CD4-positive, alpha-beta T cell treated with Interferon alpha-2 for 1 hour (primary cell): Measurements from ENCODE around the gene DNM3.
A peak's percentile ranks its signal among the peaks of the same experiment; 100 is the strongest.
"Not testable (repeated sequence)": the region's sequence is repeated elsewhere in the genome, so short reads cannot be mapped to it uniquely, and the experiment has no call there.

Experiments
- DNase-seq, 2 donors: peaks; one replicate each; pipeline ENCODE4 v3.0.0-alpha.2; 2020 to 2022

DNM3 gene

GRCh38 chr1:171984850-171985485, 143.7 kb downstream of the DNM3 start:
- DNase-seq, result peak in 1 of 2 donors; percentile 62

GRCh38 chr1:171985639-171986038, 144.3 kb downstream of the DNM3 start:
- DNase-seq, result no peak

DNA sequence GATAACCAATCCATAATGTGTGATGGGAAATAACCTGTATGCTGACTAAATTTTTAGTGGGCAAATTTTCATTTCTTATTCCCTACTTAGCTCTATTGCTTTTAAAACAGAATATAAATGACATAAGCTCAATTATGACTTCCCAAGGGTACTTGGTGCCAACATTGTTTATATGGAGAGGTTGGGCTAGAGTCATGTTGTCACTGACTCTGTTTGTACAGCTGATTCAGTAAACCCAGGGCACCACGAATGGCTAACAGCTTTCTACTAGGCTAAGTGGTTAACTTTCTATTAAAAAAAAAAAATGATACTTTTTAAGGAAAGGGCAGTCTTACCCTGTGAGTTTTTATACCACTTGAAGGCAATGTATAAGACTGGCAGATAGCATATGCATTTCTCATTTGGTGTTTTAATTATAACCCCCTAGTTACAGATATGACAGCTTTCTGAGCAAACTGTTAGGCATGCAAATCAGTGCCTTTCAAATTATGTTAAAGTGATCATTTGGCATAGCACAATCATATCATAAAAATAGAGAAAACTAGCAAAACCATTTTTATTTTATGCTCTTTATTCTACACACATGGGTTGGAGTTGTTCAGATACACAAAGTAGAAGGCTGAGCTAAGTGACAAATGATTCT, 147.1 kb downstream of the DNM3 start:
- DNase-seq, result no peak

- DNase-seq, result no peak
These were observed 149.1 kb downstream of the DNM3 start for GRCh38 chr1:171990371-171990770.

DNA sequence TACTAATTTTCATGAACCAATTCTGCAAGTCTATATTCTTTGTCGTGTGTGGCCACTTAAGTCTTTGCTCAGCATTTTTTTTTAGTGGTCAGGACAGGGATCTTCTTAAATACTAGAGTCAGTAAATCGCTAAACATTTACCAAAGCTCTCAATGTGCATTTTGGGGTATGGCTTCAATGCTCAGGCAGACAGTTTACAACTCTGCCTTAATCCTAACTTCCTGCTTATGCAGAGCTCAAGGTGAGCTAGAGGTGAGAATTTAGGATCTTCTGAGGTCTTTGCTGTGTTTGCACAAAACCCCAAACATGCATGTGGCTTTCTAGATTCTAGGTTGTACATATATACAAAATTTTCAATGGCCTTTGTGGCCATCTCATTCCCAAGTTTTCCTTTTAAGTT, 153.0 kb downstream of the DNM3 start:
- DNase-seq, result no peak

DNA sequence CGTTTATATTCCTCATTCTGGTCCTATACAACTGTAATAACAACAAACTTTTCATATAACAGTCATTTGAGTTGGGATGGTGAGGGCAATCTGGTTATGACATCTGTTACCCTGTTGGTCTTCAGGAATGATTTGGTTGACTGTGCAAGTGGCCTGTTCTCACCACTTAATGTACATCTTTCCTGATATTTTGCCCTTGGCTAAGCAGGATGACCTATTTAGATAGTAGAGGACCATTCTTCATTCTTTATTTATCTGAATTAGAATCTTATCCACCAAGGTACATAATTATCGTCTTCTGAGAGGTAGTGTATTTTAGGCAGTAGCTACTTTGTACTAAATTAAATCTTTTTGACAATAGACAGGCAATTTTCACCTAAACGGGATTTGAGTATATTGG, 154.3 kb downstream of the DNM3 start:
- no peak for DNase-seq

DNA sequence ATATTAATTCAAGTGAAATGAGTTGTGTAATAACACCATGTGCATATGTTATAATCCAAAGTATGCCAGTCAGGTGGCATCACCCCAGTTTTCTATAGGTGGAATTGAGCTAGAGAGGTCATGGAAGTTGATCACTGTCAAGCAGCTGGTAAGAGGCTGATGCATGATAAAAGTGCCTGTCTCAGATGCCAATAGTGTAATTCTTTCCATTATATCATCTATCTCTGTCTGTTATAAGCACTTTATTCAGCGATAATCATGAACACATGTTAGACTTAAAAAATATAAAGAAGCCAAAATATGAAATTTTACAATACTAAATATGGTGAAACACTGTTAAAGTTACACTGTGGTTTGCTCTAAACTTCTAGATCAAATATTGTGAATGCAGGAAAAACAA, 156.6 kb downstream of the DNM3 start:
- no peak for DNase-seq

DNA sequence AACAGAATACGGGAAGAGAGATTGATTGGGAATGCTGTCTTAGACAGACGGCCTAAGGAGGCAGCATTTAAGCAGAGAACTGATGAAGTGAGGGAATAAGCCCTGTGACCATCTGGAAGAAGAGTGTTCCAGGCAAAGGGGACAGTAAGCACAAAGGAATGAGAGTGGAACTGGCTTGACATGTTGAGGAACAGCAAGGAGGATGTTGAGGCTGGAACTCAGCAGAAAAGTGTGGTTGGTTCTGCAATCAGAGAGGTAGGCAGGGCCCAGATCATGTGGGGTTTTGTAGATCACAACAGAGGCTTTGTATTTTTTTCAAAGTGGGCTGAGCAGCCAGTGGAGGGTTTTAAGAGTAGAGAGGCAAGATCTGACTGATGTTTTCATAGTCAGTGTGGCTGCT, 157.4 kb downstream of the DNM3 start:
- no peak for DNase-seq

GRCh38 chr1:171999756-172000155, 158.5 kb downstream of the DNM3 start:
- DNase-seq, result no peak

DNA sequence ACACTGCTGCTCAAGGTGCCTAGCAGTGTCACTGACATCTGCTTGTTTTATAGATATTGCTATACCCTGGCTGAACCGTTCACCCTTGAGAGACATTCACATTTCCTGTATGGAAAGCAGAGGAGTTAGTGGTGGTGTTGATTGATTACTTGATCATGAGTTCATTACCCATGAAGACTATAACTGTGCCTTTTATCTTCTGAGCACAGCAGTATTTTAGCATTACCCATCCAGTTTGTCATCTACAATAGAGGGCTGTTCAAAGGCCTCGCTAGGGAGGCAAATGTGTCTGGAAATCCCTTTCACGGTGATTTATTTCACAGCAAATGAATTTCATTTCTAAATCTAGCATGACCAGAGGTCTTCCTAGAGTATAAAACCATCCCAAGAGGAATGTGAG, 160.0 kb downstream of the DNM3 start:
- DNase-seq, result no peak

DNA sequence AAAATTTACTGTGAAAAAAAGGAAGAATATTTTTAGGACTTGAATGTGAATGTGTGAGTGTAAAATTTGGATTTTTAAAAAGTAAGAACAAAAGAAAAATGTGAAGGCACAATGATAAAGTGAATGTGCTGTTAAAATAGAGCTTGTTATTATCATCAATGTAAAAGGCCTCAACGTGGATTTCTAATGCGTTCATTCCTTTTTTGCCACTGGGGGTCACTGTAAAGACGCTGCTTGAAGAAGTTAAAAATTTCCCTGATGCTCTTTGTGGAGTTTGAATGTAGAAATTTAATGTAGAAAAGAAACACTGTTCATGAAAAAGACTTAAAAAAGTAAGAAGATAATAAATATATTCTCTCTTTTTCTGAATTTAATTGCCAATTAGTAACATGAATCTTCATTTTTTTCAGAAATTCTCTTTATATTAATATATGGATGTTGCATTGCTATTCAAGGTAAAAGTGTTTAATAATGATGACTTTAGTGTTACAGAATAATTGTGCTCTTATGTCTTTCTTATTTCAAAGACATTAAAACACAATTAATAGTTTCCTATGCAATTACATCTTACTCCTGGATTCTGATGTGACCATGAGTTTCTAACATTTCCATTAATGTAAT, 161.5 kb downstream of the DNM3 start:
- peak; percentile 15 to 55 for DNase-seq

- no peak for DNase-seq
These were observed 162.7 kb downstream of the DNM3 start for GRCh38 chr1:172003766-172004530.

GRCh38 chr1:172004671-172005070, 163.4 kb downstream of the DNM3 start:
- no peak for DNase-seq

- no peak for DNase-seq
These were observed 164.6 kb downstream of the DNM3 start for GRCh38 chr1:172005856-172006255.

GRCh38 chr1:172006660-172007059, 165.4 kb downstream of the DNM3 start:
- no peak for DNase-seq

DNA sequence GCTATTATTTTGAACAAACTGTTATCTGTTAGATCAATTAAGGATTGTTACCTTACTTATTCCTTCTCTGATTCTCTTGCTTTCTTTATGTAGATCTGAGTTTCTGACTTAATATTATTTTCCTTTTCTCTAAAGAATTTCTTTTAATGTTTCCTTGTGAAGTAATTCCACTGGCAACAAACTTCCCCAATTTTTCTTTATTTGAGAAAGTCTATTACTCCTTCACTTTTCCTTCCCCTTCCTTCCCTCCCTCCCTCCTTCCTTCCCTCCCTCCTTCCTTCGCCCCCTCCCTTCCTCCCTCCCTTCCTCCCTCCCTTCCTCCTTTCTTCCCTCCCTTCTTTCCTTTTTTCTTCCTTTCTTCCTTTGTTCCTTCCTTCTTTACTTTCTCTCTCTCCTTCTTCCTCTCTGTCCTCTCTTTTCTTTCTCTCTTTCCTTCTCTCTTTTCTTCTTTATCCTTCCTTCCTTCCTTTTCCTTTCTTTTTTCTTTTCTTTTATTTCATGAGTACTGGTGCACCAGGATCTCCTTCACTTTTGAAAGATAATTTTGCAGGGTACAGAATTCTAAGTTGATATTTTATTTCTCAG, 177.5 kb downstream of the DNM3 start:
- DNase-seq, result no peak

GRCh38 chr1:172019976-172020375, 178.7 kb downstream of the DNM3 start:
- DNase-seq, result no peak

GRCh38 chr1:172024516-172024915, 183.2 kb downstream of the DNM3 start:
- DNase-seq, result no peak

DNA sequence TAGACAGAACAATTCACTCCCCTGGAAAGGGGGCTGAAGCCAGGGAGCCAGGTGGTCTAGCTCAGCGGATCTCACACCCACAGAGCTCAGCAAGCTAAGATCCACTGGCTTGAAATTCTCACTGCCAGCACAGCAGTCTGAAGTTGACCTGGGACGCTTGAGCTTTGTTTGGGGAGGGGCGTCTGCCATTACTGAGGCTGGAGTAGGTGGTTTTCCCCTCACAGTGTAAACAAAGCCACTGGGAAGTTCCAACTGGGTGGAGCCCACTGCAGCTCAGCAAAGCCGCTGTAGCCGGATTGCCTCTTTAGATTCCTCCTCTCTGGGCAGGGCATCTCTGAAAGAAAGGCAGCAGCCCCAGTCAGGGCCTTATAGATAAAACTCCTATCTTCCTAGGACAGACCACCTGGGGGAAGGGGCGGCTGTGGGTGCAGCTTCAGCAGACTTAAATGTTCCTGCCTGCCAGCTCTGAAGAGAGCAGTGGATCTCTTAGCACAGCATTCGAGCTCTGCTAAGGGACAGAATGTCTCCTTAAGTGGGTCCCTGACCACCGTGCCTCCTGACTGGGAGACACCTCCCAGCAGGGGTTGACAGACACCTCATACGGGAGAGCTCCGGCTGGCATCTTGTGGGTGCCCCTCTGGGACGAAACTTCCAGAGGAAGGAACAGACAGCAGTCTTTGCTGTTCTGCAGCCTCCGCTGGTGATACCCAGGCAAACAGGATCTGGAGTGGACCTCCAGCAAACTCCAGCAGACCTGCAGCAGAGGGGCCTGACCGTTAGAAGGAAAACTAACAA, 183.8 kb downstream of the DNM3 start:
- DNase-seq, result not testable (repeated sequence)

GRCh38 chr1:172040466-172040865, 199.2 kb downstream of the DNM3 start:
- DNase-seq, result no peak

DNA sequence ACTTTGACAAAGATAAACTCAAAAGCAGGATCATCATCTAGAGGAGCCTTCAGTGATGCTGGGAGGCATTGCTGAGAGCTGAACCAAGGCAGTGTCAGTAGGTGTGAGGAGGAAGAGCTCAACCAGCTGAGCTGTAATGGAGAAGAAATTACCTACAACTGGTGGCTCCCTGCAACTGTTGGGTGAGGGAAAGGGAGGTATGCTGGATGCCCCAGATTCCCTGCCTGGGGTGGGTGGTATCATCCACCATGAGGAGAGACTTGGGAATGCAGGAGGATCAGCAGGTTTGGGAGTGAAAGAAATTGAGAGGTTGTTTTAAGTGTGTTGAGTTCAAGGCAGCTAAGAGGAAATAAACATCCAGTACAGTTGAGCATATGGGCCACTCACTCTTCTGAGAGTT, 199.8 kb downstream of the DNM3 start:
- DNase-seq, result no peak

- no peak for DNase-seq
These were observed 200.4 kb downstream of the DNM3 start for GRCh38 chr1:172041742-172042141.

DNA sequence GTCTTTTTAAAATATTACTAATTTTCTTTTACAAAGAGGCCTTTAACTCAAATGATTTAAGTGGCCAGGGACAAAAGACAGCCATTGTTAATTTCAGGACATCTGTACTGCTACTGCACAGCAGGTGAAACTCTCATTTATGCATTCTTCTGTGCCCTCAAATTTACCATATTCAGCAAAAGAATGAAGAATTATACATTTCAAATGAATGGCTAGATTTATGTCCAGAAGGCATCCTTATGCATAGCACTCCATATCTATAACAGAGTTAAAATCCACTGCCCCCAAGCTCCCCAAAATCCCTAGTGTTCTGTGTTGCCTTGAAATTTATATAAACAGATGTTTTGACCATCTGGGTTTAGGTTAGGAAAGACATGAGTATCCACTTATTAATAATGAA, 202.6 kb downstream of the DNM3 start:
- DNase-seq, result no peak
